ENCODE data around the gene DVL1.

DNA sequence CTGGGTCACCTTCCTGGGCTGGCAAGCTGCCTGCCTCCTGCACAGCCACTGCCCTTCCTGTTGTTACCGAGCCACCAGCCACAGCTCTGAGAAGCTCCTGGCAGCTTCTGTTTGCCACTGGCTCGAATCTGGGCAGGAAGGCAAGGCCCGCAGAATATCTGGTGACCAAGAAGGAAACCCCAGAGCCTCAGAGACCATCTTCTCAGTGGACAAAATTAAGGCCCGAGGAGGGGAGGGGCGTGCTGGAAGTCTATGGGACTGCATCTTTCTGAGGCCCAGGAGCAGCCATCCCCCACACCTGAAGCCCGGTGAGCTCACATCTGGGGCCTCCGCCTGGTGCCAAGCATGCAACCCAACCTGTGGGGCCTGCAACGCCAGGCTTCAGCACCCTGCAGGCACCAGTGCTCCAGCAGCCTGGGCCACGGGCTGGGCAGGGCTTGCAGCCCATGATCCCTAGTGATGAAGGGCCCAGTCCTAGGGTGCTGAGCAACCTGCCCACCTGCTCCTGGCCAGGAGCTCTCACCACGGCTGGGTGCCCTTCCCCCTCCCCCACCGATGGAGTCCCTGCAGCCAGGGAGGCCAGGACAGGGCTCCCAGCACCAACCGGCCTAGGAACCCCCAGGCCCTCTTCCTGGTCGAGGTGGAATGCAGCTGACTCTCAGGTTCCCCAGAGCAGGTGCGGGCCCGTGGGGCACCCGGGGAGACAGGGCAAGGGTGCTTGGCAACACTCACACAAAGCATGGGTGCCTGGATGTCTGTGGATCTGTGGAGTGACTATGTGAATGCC, 23.7 kb downstream of the DVL1 start:
- TF ChIP-seq, protein P1, sequence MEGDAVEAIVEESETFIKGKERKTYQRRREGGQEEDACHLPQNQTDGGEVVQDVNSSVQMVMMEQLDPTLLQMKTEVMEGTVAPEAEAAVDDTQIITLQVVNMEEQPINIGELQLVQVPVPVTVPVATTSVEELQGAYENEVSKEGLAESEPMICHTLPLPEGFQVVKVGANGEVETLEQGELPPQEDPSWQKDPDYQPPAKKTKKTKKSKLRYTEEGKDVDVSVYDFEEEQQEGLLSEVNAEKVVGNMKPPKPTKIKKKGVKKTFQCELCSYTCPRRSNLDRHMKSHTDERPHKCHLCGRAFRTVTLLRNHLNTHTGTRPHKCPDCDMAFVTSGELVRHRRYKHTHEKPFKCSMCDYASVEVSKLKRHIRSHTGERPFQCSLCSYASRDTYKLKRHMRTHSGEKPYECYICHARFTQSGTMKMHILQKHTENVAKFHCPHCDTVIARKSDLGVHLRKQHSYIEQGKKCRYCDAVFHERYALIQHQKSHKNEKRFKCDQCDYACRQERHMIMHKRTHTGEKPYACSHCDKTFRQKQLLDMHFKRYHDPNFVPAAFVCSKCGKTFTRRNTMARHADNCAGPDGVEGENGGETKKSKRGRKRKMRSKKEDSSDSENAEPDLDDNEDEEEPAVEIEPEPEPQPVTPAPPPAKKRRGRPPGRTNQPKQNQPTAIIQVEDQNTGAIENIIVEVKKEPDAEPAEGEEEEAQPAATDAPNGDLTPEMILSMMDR (IDR thresholded peaks at IDR 0.05), result no peak
- TF ChIP-seq, protein P2, sequence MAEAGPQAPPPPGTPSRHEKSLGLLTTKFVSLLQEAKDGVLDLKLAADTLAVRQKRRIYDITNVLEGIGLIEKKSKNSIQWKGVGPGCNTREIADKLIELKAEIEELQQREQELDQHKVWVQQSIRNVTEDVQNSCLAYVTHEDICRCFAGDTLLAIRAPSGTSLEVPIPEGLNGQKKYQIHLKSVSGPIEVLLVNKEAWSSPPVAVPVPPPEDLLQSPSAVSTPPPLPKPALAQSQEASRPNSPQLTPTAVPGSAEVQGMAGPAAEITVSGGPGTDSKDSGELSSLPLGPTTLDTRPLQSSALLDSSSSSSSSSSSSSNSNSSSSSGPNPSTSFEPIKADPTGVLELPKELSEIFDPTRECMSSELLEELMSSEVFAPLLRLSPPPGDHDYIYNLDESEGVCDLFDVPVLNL (CRISPR knock-in tag; IDR thresholded peaks at IDR 0.05; ENCODE audit: borderline replicate concordance, low read depth), result no peak
- TF ChIP-seq SMAD3 (CRISPR knock-in tag; IDR thresholded peaks at IDR 0.05; ENCODE audit: borderline replicate concordance) (no peak), SP1 (CRISPR knock-in tag; conservative IDR thresholded peaks at IDR 0.05) (no peak), NR2C2 (CRISPR knock-in tag; IDR thresholded peaks at IDR 0.05) (no peak), ETV6 (CRISPR knock-in tag; IDR thresholded peaks at IDR 0.05) (no peak), ZNF263 (CRISPR knock-in tag; IDR thresholded peaks at IDR 0.05; ENCODE audit: low read depth) (no peak), NFYB (CRISPR knock-in tag; conservative IDR thresholded peaks at IDR 0.05; ENCODE audit: low read depth) (no peak)
- TF ChIP-seq, protein P3, sequence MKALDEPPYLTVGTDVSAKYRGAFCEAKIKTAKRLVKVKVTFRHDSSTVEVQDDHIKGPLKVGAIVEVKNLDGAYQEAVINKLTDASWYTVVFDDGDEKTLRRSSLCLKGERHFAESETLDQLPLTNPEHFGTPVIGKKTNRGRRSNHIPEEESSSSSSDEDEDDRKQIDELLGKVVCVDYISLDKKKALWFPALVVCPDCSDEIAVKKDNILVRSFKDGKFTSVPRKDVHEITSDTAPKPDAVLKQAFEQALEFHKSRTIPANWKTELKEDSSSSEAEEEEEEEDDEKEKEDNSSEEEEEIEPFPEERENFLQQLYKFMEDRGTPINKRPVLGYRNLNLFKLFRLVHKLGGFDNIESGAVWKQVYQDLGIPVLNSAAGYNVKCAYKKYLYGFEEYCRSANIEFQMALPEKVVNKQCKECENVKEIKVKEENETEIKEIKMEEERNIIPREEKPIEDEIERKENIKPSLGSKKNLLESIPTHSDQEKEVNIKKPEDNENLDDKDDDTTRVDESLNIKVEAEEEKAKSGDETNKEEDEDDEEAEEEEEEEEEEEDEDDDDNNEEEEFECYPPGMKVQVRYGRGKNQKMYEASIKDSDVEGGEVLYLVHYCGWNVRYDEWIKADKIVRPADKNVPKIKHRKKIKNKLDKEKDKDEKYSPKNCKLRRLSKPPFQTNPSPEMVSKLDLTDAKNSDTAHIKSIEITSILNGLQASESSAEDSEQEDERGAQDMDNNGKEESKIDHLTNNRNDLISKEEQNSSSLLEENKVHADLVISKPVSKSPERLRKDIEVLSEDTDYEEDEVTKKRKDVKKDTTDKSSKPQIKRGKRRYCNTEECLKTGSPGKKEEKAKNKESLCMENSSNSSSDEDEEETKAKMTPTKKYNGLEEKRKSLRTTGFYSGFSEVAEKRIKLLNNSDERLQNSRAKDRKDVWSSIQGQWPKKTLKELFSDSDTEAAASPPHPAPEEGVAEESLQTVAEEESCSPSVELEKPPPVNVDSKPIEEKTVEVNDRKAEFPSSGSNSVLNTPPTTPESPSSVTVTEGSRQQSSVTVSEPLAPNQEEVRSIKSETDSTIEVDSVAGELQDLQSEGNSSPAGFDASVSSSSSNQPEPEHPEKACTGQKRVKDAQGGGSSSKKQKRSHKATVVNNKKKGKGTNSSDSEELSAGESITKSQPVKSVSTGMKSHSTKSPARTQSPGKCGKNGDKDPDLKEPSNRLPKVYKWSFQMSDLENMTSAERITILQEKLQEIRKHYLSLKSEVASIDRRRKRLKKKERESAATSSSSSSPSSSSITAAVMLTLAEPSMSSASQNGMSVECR (CRISPR knock-in tag; IDR thresholded peaks at IDR 0.05; ENCODE audit: borderline replicate concordance), result no peak
- TF ChIP-seq, protein P4, sequence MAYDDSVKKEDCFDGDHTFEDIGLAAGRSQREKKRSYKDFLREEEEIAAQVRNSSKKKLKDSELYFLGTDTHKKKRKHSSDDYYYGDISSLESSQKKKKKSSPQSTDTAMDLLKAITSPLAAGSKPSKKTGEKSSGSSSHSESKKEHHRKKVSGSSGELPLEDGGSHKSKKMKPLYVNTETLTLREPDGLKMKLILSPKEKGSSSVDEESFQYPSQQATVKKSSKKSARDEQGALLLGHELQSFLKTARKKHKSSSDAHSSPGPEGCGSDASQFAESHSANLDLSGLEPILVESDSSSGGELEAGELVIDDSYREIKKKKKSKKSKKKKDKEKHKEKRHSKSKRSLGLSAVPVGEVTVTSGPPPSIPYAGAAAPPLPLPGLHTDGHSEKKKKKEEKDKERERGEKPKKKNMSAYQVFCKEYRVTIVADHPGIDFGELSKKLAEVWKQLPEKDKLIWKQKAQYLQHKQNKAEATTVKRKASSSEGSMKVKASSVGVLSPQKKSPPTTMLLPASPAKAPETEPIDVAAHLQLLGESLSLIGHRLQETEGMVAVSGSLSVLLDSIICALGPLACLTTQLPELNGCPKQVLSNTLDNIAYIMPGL (CRISPR knock-in tag; IDR thresholded peaks at IDR 0.05), result no peak
- TF ChIP-seq, protein P5, sequence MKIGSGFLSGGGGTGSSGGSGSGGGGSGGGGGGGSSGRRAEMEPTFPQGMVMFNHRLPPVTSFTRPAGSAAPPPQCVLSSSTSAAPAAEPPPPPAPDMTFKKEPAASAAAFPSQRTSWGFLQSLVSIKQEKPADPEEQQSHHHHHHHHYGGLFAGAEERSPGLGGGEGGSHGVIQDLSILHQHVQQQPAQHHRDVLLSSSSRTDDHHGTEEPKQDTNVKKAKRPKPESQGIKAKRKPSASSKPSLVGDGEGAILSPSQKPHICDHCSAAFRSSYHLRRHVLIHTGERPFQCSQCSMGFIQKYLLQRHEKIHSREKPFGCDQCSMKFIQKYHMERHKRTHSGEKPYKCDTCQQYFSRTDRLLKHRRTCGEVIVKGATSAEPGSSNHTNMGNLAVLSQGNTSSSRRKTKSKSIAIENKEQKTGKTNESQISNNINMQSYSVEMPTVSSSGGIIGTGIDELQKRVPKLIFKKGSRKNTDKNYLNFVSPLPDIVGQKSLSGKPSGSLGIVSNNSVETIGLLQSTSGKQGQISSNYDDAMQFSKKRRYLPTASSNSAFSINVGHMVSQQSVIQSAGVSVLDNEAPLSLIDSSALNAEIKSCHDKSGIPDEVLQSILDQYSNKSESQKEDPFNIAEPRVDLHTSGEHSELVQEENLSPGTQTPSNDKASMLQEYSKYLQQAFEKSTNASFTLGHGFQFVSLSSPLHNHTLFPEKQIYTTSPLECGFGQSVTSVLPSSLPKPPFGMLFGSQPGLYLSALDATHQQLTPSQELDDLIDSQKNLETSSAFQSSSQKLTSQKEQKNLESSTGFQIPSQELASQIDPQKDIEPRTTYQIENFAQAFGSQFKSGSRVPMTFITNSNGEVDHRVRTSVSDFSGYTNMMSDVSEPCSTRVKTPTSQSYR (CRISPR knock-in tag; IDR thresholded peaks at IDR 0.05), result no peak
- TF ChIP-seq, protein P6, sequence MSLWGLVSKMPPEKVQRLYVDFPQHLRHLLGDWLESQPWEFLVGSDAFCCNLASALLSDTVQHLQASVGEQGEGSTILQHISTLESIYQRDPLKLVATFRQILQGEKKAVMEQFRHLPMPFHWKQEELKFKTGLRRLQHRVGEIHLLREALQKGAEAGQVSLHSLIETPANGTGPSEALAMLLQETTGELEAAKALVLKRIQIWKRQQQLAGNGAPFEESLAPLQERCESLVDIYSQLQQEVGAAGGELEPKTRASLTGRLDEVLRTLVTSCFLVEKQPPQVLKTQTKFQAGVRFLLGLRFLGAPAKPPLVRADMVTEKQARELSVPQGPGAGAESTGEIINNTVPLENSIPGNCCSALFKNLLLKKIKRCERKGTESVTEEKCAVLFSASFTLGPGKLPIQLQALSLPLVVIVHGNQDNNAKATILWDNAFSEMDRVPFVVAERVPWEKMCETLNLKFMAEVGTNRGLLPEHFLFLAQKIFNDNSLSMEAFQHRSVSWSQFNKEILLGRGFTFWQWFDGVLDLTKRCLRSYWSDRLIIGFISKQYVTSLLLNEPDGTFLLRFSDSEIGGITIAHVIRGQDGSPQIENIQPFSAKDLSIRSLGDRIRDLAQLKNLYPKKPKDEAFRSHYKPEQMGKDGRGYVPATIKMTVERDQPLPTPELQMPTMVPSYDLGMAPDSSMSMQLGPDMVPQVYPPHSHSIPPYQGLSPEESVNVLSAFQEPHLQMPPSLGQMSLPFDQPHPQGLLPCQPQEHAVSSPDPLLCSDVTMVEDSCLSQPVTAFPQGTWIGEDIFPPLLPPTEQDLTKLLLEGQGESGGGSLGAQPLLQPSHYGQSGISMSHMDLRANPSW (CRISPR knock-in tag; conservative IDR thresholded peaks at IDR 0.05; ENCODE audit: low read depth), result no peak

Data from WTC11 (cell line).